HG03457 (cell line): ENCODE measurements around the gene KIF4B.
"Not testable (repeated sequence)": the region's sequence is repeated elsewhere in the genome, so short reads cannot be mapped to it uniquely, and the experiment has no call there.

ENCODE experiments used
- ATAC-seq: cut with Tn5 transposase; IDR thresholded peaks from one replicate; pipeline ENCODE4 v1.9.1; 2021; ENCODE audit warnings: moderate number of reproducible peaks; ENCODE audit not compliant: unreplicated experiment

The KIF4B gene

GRCh38 chr5:155006265-155006664, 7.3 kb upstream of the KIF4B start:
- not testable (repeated sequence) for ATAC-seq

- ATAC-seq = no peak
These were observed 4.9 kb upstream of the KIF4B start for GRCh38 chr5:155008669-155009068.

GRCh38 chr5:155010881-155011280, 2.7 kb upstream of the KIF4B start:
- no peak for ATAC-seq

- ATAC-seq = no peak
These were observed 1.7 kb downstream of the KIF4B start for GRCh38 chr5:155015239-155015638.

- ATAC-seq = peak; percentile 95
These were observed 4.1 kb downstream of the KIF4B start for GRCh38 chr5:155017610-155018009.

- ATAC-seq = no peak
These were observed 6.2 kb downstream of the KIF4B start for GRCh38 chr5:155019601-155020226.

- ATAC-seq = no peak
These were observed 8.3 kb downstream of the KIF4B start for GRCh38 chr5:155021842-155022241.

GRCh38 chr5:155023320-155023719, 9.8 kb downstream of the KIF4B start:
- ATAC-seq = no peak

GRCh38 chr5:155024015-155024414, 10.5 kb downstream of the KIF4B start:
- no peak for ATAC-seq

- no peak for ATAC-seq
These were observed 12.3 kb downstream of the KIF4B start for GRCh38 chr5:155025895-155026294.

GRCh38 chr5:155027993-155028629, 14.6 kb downstream of the KIF4B start:
- no peak for ATAC-seq

GRCh38 chr5:155029240-155029639, 15.7 kb downstream of the KIF4B start:
- ATAC-seq = no peak

- not testable (repeated sequence) for ATAC-seq
These were observed 20.7 kb downstream of the KIF4B start for GRCh38 chr5:155034145-155034744.

GRCh38 chr5:155035087-155035486, 21.5 kb downstream of the KIF4B start:
- not testable (repeated sequence) for ATAC-seq

- no peak for ATAC-seq
These were observed 27.6 kb downstream of the KIF4B start for GRCh38 chr5:155040984-155041653.

GRCh38 chr5:155044591-155044990, 31.0 kb downstream of the KIF4B start:
- no peak for ATAC-seq

GRCh38 chr5:155046591-155046990, 33.0 kb downstream of the KIF4B start:
- ATAC-seq = no peak

GRCh38 chr5:155047818-155048217, 34.3 kb downstream of the KIF4B start:
- ATAC-seq = no peak

- no peak for ATAC-seq
These were observed 36.2 kb downstream of the KIF4B start for GRCh38 chr5:155049569-155050383.

GRCh38 chr5:155050384-155051019, 36.9 kb downstream of the KIF4B start:
- no peak for ATAC-seq
